HUES6 (cell line): ENCODE measurements around the gene SEZ6.

Experiments
- H3K27ac ChIP-seq: 2 replicates; pipeline ENCODE4 v1.7.0; 2013; ENCODE audit warnings: low read depth, mild to moderate bottlenecking, low read length, inconsistent platforms
- H3K27me3 ChIP-seq: 2 replicates; pipeline ENCODE4 v1.6.1; 2013; ENCODE audit warnings: low read length; ENCODE audit not compliant: control insufficient read depth, insufficient read depth
- H3K36me3 ChIP-seq: 2 replicates; pipeline ENCODE4 v1.6.1; 2013; ENCODE audit warnings: low read length; ENCODE audit not compliant: control insufficient read depth, insufficient read depth
- H3K4me1 ChIP-seq: 2 replicates; pipeline ENCODE4 v1.6.1; 2013; ENCODE audit warnings: low read length; ENCODE audit not compliant: control insufficient read depth, insufficient read depth
- H3K4me3 ChIP-seq: 2 replicates; pipeline ENCODE4 v1.5.1; 2013; ENCODE audit warnings: low read depth, low read length
- H3K9ac ChIP-seq: one replicate; pipeline ENCODE4 v1.6.1; 2013; ENCODE audit warnings: mild to moderate bottlenecking, low read length
- H3K9me3 ChIP-seq: 2 replicates; pipeline ENCODE4 v1.6.1; 2013; ENCODE audit warnings: low read depth, low read length; ENCODE audit not compliant: control insufficient read depth, insufficient read depth

Gene SEZ6

GRCh38 chr17:29000973-29001372 is 4.9 kb downstream of the SEZ6 start:
- no peaks in the 10 kb centered on the region for H3K9me3 ChIP-seq
- H3K27ac ChIP-seq, result no peak overlapping the region
- no peaks in the 10 kb centered on the region for H3K36me3 ChIP-seq
- H3K27me3 ChIP-seq, result peaks cover 62% of the 10 kb centered on the region
- H3K4me1 ChIP-seq, result peaks cover 54% of the 10 kb centered on the region
- H3K4me3 ChIP-seq, result no peak overlapping the region
- H3K9ac ChIP-seq, result no peak overlapping the region

GRCh38 chr17:28999206-28999605 is 6.6 kb downstream of the SEZ6 start:
- H3K36me3 ChIP-seq, result no peaks in the 10 kb centered on the region
- no peak overlapping the region for H3K9ac ChIP-seq
- H3K27me3 ChIP-seq, result peaks cover 54% of the 10 kb centered on the region
- peaks cover 54% of the 10 kb centered on the region for H3K4me1 ChIP-seq
- no peak overlapping the region for H3K4me3 ChIP-seq
- H3K27ac ChIP-seq, result no peak overlapping the region
- no peaks in the 10 kb centered on the region for H3K9me3 ChIP-seq

GRCh38 chr17:28997806-28998205 is 8.0 kb downstream of the SEZ6 start:
- no peak overlapping the region for H3K4me3 ChIP-seq
- no peaks in the 10 kb centered on the region for H3K9me3 ChIP-seq
- H3K27me3 ChIP-seq, result peaks cover 40% of the 10 kb centered on the region
- no peaks in the 10 kb centered on the region for H3K36me3 ChIP-seq
- no peak overlapping the region for H3K9ac ChIP-seq
- peaks cover 42% of the 10 kb centered on the region for H3K4me1 ChIP-seq
- H3K27ac ChIP-seq, result no peak overlapping the region

- Histone ChIP-seq H3K36me3 (no peaks in the 10 kb centered on the region), H3K9ac (no peak overlapping the region), H3K27ac (no peak overlapping the region), H3K9me3 (no peaks in the 10 kb centered on the region), H3K4me3 (no peak overlapping the region), H3K4me1 (peaks cover 36% of the 10 kb centered on the region), H3K27me3 (peaks cover 42% of the 10 kb centered on the region; the same call in 1 of the 2 replicates)
Measured at GRCh38 chr17:28996554-28997096, 9.2 kb downstream of the SEZ6 start.

- Histone ChIP-seq H3K4me1 (peaks cover 29% of the 10 kb centered on the region), H3K4me3 (no peak overlapping the region), H3K27ac (no peak overlapping the region), H3K9me3 (no peaks in the 10 kb centered on the region), H3K36me3 (no peaks in the 10 kb centered on the region), H3K27me3 (peaks cover 42% of the 10 kb centered on the region; the same call in 1 of the 2 replicates), H3K9ac (no peak overlapping the region)
Measured at GRCh38 chr17:28993645-28994426, 12.0 kb downstream of the SEZ6 start.

DNA sequence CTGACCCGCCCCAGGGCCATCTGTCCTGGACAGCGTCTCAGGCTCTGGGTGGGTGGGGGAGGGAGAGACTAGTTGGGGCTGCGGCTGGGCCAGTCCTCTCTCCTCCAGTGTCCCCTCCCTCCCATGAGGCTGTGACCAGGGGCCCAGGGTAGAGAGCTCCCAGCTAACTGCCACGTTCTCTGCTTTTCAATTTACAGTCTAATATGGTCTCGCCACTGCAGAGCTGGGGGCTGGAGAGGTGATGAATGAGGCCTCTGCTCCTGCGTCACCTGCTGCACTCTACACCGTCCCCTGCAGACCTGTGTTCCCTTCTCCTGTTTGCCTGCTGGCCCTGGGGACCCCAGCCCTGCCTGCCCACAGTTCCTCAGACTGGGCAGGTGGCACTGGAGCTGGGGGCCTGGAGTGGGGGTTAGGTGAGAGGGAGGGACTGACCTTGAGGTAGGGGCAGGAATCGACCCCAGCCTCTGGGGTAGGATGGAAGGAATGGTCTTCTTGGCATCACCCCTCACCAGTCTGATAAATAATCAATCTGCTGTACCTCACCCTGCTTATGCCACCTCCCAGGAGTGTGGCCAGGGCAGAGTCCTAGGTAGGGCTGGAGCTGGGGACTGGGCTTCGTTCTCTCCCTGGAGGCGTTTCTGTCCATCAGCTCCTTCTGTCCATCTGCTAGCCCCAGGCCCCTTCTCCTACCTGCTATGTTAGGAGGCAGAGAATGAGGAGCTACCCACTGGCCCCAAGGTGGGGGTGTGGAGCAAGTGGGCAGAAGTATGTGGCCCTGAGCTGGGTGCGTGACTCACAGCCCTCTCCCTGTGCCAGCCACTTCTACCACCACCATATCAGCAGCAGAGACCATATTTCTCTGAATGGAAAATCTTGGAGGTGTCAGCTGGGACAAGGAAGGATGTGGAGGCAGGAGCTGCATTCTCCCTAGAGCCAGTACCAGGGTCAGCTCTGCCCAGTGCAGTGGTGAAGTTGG is 12.9 kb downstream of the SEZ6 start:
- Histone ChIP-seq H3K27ac (no peak overlapping the region), H3K4me3 (no peak overlapping the region), H3K9me3 (no peaks in the 10 kb centered on the region), H3K4me1 (peaks cover 26% of the 10 kb centered on the region), H3K9ac (no peak overlapping the region), H3K36me3 (no peaks in the 10 kb centered on the region), H3K27me3 (peaks cover 42% of the 10 kb centered on the region; the same call in 1 of the 2 replicates)

DNA sequence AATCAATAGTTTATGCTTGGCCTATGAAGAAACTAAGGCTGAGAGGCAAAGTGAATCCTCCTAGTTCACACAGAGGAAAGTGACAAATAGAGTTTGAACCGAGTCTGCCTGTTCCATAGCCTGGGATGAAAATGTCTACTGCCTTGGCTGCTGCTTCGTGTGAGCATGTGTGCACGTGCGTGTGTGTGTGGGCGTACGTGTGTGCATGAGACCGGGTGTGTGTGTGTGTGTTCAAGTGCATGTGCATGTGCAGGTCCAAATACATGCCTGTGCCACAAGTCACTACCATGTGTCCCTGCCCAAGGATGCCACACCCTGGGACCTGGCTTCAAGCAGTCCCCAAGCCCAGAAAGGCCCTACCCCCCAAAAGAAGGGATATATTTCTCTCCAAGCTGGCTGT is 13.6 kb downstream of the SEZ6 start:
- H3K27me3 ChIP-seq, result peaks cover 41% of the 10 kb centered on the region; the same call in 1 of the 2 replicates
- no peak overlapping the region for H3K4me3 ChIP-seq
- no peak overlapping the region for H3K27ac ChIP-seq
- no peaks in the 10 kb centered on the region for H3K36me3 ChIP-seq
- no peak overlapping the region for H3K9ac ChIP-seq
- H3K9me3 ChIP-seq, result no peaks in the 10 kb centered on the region
- peaks cover 22% of the 10 kb centered on the region for H3K4me1 ChIP-seq

DNA sequence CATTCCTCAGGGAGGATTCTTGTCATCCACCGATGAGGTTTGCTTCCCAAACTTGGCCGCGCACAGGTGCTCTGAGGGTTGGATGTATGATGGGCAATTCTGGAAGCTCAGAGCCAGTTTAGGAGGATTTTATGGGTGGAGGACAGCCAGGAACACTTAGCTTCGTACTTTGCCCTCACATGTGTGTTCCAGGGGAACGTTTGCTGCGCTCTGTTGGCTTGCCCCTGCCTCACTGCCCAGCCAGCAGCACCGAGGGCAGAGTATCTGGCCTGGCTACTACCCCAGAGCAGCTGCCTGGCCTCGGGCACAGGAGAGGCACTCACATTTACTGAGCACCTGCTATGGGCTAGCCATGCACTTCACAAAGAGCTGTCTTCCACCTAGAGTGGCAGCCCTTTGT is 14.1 kb downstream of the SEZ6 start:
- H3K9ac ChIP-seq, result no peak overlapping the region
- H3K4me1 ChIP-seq, result peaks cover 20% of the 10 kb centered on the region
- H3K36me3 ChIP-seq, result no peaks in the 10 kb centered on the region
- peaks cover 37% of the 10 kb centered on the region; the same call in 1 of the 2 replicates for H3K27me3 ChIP-seq
- no peaks in the 10 kb centered on the region for H3K9me3 ChIP-seq
- H3K27ac ChIP-seq, result no peak overlapping the region
- no peak overlapping the region for H3K4me3 ChIP-seq

- H3K27me3 ChIP-seq, result peaks cover 52% of the 10 kb centered on the region
Measured at GRCh38 chr17:28989028-28989427, 16.8 kb downstream of the SEZ6 start.

DNA sequence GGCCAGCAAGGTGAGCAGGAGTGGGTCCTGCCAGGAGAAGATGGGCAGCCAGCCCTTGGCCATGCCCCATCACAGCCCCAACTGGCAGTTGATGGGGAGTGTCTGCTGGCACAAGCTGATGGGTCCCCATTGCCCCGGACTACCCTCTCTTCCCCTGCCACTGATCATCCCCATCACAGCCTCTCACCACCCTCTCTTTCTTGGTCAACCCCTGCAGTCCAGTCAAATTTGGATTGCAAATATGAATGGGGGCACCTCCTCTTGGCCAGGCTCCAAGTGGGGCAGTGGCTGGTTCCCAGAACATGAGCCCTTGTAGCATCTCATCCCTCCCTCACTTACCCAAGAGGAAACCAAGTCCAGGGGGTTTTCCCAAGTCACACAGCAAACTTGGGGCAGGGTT is 17.4 kb downstream of the SEZ6 start:
- Histone ChIP-seq H3K27me3 (peaks cover 54% of the 10 kb centered on the region), H3K9me3 (no peaks in the 10 kb centered on the region), H3K9ac (no peak overlapping the region), H3K36me3 (no peaks in the 10 kb centered on the region), H3K4me1 (peaks cover 31% of the 10 kb centered on the region), H3K4me3 (no peak overlapping the region), H3K27ac (no peak overlapping the region)

More at GRCh38 chr17:28989028-28989427, 16.8 kb downstream of the SEZ6 start:
- H3K36me3 ChIP-seq, result no peaks in the 10 kb centered on the region
- H3K4me1 ChIP-seq, result peaks cover 27% of the 10 kb centered on the region
- H3K9me3 ChIP-seq, result no peaks in the 10 kb centered on the region
- no peak overlapping the region for H3K4me3 ChIP-seq
- H3K27ac ChIP-seq, result no peak overlapping the region
- no peak overlapping the region for H3K9ac ChIP-seq
